SK-N-SH treated with all-trans-retinoic acid at 6 μM for 48 hours (cell line): ENCODE measurements around the gene MAML3.

Source experiments
- BACH2 ChIP-seq: fragments of 250-450 bp; sonication (Bioruptor Pico); IDR thresholded peaks from 2 replicates; pipeline ENCODE4 v1.9.0; 2021; ENCODE audit warnings: mild to moderate bottlenecking, borderline replicate concordance
- TF ChIP-seq, protein P1 (sequence below): fragments of 250-450 bp; sonication (Bioruptor Pico); IDR thresholded peaks from 2 replicates; pipeline ENCODE4 v1.5.0; 2020; ENCODE audit warnings: mild to moderate bottlenecking, moderate library complexity

DNA sequence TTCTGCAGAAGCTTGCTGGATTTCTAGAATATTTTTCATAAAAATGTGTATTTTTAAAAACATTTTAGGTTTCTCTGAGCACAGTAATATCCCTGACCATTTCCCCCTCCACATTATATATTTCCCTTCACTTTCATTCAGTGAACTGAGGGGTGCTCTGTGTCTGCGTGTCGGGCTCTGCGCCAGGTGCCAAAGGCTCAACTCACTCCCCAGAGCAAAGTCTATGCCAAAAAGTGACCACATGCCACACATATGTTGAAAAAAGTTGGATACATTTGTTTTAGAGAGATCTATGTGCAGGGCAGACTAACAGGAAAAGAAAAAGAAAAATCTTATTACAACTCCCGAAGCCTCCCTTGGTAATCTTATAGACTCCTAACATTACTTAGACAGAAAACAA, 254.6 kb downstream of the MAML3 start:
- TF ChIP-seq, protein P1, sequence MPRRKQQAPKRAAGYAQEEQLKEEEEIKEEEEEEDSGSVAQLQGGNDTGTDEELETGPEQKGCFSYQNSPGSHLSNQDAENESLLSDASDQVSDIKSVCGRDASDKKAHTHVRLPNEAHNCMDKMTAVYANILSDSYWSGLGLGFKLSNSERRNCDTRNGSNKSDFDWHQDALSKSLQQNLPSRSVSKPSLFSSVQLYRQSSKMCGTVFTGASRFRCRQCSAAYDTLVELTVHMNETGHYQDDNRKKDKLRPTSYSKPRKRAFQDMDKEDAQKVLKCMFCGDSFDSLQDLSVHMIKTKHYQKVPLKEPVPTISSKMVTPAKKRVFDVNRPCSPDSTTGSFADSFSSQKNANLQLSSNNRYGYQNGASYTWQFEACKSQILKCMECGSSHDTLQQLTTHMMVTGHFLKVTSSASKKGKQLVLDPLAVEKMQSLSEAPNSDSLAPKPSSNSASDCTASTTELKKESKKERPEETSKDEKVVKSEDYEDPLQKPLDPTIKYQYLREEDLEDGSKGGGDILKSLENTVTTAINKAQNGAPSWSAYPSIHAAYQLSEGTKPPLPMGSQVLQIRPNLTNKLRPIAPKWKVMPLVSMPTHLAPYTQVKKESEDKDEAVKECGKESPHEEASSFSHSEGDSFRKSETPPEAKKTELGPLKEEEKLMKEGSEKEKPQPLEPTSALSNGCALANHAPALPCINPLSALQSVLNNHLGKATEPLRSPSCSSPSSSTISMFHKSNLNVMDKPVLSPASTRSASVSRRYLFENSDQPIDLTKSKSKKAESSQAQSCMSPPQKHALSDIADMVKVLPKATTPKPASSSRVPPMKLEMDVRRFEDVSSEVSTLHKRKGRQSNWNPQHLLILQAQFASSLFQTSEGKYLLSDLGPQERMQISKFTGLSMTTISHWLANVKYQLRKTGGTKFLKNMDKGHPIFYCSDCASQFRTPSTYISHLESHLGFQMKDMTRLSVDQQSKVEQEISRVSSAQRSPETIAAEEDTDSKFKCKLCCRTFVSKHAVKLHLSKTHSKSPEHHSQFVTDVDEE (CRISPR knock-in tag): no peak
- TF ChIP-seq BACH2 (CRISPR knock-in tag): no peak
